Measurements from ENCODE around the gene COX5A.
A peak's percentile ranks its signal among the peaks of the same experiment; 100 is the strongest.

The COX5A gene

DNA sequence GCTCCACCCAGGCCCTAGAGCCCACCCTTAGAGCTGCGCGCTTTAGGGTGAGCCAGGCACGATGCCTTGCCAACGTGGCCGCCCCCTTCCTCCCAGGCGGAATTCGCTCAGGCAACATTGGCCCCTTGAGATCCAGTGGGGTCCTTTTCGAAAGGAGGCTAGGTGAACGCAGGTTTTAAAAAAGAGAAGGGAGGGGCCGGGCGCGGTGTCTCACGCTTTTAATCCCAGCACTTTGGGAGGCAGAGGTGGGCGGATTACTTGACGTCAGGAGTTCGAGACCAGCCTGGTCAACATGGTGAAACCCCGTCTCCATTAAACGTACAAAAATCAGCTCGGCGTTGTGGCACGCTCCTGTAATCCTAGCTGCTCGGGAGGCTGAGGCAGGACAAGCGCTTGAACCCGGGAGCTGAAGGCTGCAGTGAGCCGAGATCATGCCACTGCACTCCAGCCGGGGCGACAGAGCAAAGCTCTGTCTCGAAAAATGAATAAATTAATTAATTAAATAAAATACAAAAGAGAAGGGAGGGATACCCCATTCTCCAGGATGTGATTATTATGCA lies 19.7 kb upstream of the COX5A start:
- Histone ChIP-seq H3K9ac (ENCODE audit: low read depth, low read length, poor library complexity, severe bottlenecking) (no peak overlapping the region), H3F3A (ENCODE audit: low read depth) (no peaks in the 10 kb centered on the region), H3K27me3 (ENCODE audit: insufficient read depth, low read length, poor library complexity, severe bottlenecking) (no peaks in the 10 kb centered on the region), H3K4me2 (ENCODE audit: low read depth, low read length, poor library complexity, severe bottlenecking) (no peak overlapping the region), H3K4me1 (ENCODE audit: insufficient read depth, low read length, poor library complexity, severe bottlenecking) (peaks cover 3% of the 10 kb centered on the region), H3K9me2 (replicated peaks; ENCODE audit: low read depth, low read length) (no peaks in the 10 kb centered on the region), H3K36me3 (ENCODE audit: insufficient read depth, low read length) (no peaks in the 10 kb centered on the region), H4K20me1 (ENCODE audit: insufficient read depth, low read length, poor library complexity, severe bottlenecking) (no peaks in the 10 kb centered on the region), H2AFZ (ENCODE audit: low read length) (no peak overlapping the region), H3K9me3 (ENCODE audit: insufficient read depth, low read depth, low read length) (no peaks in the 10 kb centered on the region), H3K79me2 (ENCODE audit: insufficient read depth, low read length) (no peaks in the 10 kb centered on the region), H3K4me3 (ENCODE audit: low read length, poor library complexity, severe bottlenecking) (no peak overlapping the region)
- TF ChIP-seq EZH2phosphoT487 (IDR thresholded peaks at IDR 0.05; ENCODE audit: borderline replicate concordance) = no peak
- TF ChIP-seq, protein P1, sequence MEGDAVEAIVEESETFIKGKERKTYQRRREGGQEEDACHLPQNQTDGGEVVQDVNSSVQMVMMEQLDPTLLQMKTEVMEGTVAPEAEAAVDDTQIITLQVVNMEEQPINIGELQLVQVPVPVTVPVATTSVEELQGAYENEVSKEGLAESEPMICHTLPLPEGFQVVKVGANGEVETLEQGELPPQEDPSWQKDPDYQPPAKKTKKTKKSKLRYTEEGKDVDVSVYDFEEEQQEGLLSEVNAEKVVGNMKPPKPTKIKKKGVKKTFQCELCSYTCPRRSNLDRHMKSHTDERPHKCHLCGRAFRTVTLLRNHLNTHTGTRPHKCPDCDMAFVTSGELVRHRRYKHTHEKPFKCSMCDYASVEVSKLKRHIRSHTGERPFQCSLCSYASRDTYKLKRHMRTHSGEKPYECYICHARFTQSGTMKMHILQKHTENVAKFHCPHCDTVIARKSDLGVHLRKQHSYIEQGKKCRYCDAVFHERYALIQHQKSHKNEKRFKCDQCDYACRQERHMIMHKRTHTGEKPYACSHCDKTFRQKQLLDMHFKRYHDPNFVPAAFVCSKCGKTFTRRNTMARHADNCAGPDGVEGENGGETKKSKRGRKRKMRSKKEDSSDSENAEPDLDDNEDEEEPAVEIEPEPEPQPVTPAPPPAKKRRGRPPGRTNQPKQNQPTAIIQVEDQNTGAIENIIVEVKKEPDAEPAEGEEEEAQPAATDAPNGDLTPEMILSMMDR (conservative IDR thresholded peaks at IDR 0.05; ENCODE audit: low read length) = no peak

DNA sequence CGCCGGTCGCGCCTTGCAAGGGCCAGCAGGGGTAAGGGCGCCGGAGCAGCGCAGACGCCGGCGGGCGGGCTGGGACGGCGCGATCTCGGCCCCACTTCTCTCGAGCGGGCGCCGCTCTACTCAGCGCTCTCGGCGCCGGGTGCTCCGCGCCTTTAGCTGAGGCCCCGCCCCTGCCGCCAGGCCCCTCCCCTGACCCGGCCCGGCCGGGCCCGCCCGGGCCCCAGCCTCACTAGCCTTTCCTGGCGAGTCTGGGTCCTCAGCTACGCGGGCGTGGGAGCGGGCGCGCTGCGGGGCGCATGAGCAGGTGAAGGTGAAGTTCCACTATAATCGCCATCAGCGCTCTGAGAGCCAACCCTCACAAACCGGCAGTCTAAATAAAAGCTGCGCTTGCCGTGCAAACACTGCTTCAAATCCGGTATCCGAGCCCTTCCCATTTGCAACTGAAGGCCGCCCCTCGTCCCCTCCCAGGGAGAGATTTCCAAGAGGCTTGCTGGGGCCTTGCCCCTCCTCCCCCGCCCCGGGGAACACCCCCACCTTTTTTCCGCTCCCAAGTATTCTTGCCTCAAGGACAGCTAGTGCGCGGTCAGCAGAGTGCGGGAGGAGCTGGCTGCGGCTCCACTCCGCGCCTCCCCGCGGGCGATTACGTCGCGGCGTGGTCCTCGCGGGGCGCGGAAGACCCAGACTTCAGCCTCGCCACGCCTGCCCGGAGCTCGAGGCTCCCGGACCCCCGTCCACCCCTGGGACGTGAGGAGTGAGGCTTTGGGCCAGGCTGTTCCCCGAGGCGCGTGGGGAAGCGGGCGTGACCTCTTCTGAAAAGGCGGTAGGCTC lies 19.0 kb upstream of the COX5A start, which contains the start of gene RPP25:
TSS of gene RPP25 (minus strand) at position 125 of the 828 bp plus-strand sequence. CDS start 189 bp downstream, outside the sequence.
- Histone ChIP-seq H2AFZ (ENCODE audit: low read length) (no peak within 1 kb of the TSS), H3K4me1 (ENCODE audit: insufficient read depth, low read length, poor library complexity, severe bottlenecking) (peaks cover 3% of the 10 kb centered on the region), H3K27me3 (ENCODE audit: insufficient read depth, low read length, poor library complexity, severe bottlenecking) (no peaks in the 10 kb centered on the region)

DNA sequence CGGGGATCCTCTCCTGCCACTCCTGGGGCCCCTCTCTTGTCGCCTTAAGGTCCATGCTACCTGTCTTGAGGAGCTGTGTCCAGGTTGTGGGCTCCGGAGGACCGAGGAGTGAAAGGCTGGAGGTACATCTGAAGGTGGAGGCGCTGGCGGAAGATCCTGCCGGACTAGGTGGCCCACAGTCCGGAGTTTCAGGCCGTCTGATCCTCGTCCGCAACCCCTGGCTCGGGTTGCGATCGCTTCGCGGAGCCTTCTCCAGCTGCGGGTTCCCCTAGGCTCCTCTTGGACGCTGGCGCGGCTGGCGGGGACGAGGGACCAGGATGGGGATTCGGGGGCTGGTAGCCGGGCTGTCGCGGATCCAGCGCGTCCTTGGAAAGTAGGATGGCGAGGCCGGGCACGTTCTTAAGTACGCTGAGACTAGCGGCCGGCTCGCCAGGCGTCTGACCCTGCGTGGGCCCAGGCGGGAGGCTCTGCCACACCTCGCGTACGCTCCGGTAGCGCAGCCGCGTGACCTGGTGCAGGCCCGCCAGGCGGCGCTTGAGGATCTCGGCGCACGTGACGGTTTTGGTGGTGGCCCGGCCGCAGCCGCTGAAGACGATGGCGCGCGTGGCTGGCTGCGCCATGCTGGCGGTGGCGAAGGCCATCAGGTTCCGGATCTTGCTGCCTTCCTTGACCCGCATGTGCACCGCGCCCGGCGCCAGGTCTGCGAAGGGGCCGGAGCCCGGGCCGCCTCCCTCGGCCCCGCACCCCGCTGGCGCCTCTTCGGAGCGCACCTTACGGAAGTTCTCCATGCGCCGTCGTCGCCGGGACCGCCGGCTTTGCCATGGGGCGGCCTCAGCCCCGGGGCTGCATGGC lies 18.1 kb upstream of the COX5A start:
- Histone ChIP-seq H3K4me1 (ENCODE audit: insufficient read depth, low read length, poor library complexity, severe bottlenecking) (no peaks in the 10 kb centered on the region), H3K4me2 (ENCODE audit: low read depth, low read length, poor library complexity, severe bottlenecking) (no peak overlapping the region), H3K27me3 (ENCODE audit: insufficient read depth, low read length, poor library complexity, severe bottlenecking) (no peaks in the 10 kb centered on the region), H3K4me3 (ENCODE audit: low read length, poor library complexity, severe bottlenecking) (no peak overlapping the region), H3K9me3 (ENCODE audit: insufficient read depth, low read depth, low read length) (no peaks in the 10 kb centered on the region), H3K9ac (ENCODE audit: low read depth, low read length, poor library complexity, severe bottlenecking) (no peak overlapping the region), H3K79me2 (ENCODE audit: insufficient read depth, low read length) (no peaks in the 10 kb centered on the region), H4K20me1 (ENCODE audit: insufficient read depth, low read length, poor library complexity, severe bottlenecking) (no peaks in the 10 kb centered on the region), H2AFZ (ENCODE audit: low read length) (no peak overlapping the region), H3K9me2 (replicated peaks; ENCODE audit: low read depth, low read length) (no peaks in the 10 kb centered on the region), H3K36me3 (ENCODE audit: insufficient read depth, low read length) (no peaks in the 10 kb centered on the region), H3F3A (ENCODE audit: low read depth) (no peaks in the 10 kb centered on the region)
- TF ChIP-seq EZH2phosphoT487 (IDR thresholded peaks at IDR 0.05; ENCODE audit: borderline replicate concordance) = no peak
- TF ChIP-seq, protein P1 (conservative IDR thresholded peaks at IDR 0.05; ENCODE audit: low read length) = no peak

More for the DNA sequence above, 19.0 kb upstream of the COX5A start, which contains the start of gene RPP25:
- TF ChIP-seq EZH2phosphoT487 (IDR thresholded peaks at IDR 0.05; ENCODE audit: borderline replicate concordance) = no peak
- TF ChIP-seq, protein P1 (conservative IDR thresholded peaks at IDR 0.05; ENCODE audit: low read length) = no peak
- Histone ChIP-seq H3K79me2 (ENCODE audit: insufficient read depth, low read length) (no peaks in the 10 kb centered on the region), H3F3A (ENCODE audit: low read depth) (no peaks in the 10 kb centered on the region), H4K20me1 (ENCODE audit: insufficient read depth, low read length, poor library complexity, severe bottlenecking) (no peaks in the 10 kb centered on the region), H3K9me2 (replicated peaks; ENCODE audit: low read depth, low read length) (no peaks in the 10 kb centered on the region), H3K4me2 (ENCODE audit: low read depth, low read length, poor library complexity, severe bottlenecking) (no peak within 1 kb of the TSS), H3K9ac (ENCODE audit: low read depth, low read length, poor library complexity, severe bottlenecking) (no peak within 1 kb of the TSS), H3K36me3 (ENCODE audit: insufficient read depth, low read length) (no peaks in the 10 kb centered on the region), H3K4me3 (ENCODE audit: low read length, poor library complexity, severe bottlenecking) (peak within 1 kb of the TSS; percentile 24), H3K9me3 (ENCODE audit: insufficient read depth, low read depth, low read length) (no peaks in the 10 kb centered on the region)
